Neuronal stem cell (in vitro differentiated cells): ENCODE data around the gene CBX2.

ENCODE experiments used
- DNase-seq: peaks from one replicate; pipeline ENCODE4 v3.0.0-alpha.2; 2013; ENCODE audit warnings: low spot score
- H2AFZ ChIP-seq: one replicate; pipeline ENCODE4 v1.6.1; 2013; ENCODE audit warnings: mild to moderate bottlenecking, low read length, inconsistent platforms
- H2AK5ac ChIP-seq: 2 replicates; pipeline ENCODE4 v1.6.1; 2013; ENCODE audit warnings: low read depth, mild to moderate bottlenecking, inconsistent platforms, low read length, moderate library complexity, mixed read lengths
- H2BK120ac ChIP-seq: 2 replicates; pipeline ENCODE4 v1.6.1; 2013; ENCODE audit warnings: low read depth, mild to moderate bottlenecking, inconsistent platforms, low read length, moderate library complexity, mixed read lengths
- H2BK12ac ChIP-seq: one replicate; pipeline ENCODE4 v1.6.1; 2013; ENCODE audit warnings: low read length, inconsistent platforms
- H2BK15ac ChIP-seq: 2 replicates; pipeline ENCODE4 v1.6.1; 2013; ENCODE audit warnings: mild to moderate bottlenecking, low read length, inconsistent platforms, mixed read lengths
- H2BK5ac ChIP-seq: one replicate; pipeline ENCODE4 v1.6.1; 2013; ENCODE audit warnings: inconsistent platforms, mild to moderate bottlenecking, low read length, moderate library complexity
- H3K14ac ChIP-seq: one replicate; pipeline ENCODE4 v1.6.1; 2013; ENCODE audit warnings: low read length, inconsistent platforms
- H3K18ac ChIP-seq: 2 replicates; pipeline ENCODE4 v1.6.1; 2013; ENCODE audit warnings: low read length, inconsistent platforms
- H3K23ac ChIP-seq: 2 replicates; pipeline ENCODE4 v1.6.1; 2013; ENCODE audit warnings: low read depth, mild to moderate bottlenecking, mixed read lengths, low read length, inconsistent platforms; ENCODE audit not compliant: poor library complexity
- H3K27ac ChIP-seq: replicated peaks from 3 replicates; pipeline ENCODE4 v1.5.1; 2013; ENCODE audit warnings: low read length, inconsistent platforms
- H3K27me3 ChIP-seq, 3 experiments: 2 replicates each; pipeline ENCODE4 v1.6.1; 2013; ENCODE audit warnings: low read length in 3 of 3, mild to moderate bottlenecking in 2 of 3, inconsistent platforms in 1 of 3, low read depth in 1 of 3, mixed read lengths in 1 of 3, moderate library complexity in 1 of 3; ENCODE audit not compliant: control insufficient read depth in 3 of 3, insufficient read depth in 3 of 3
- H3K36me3 ChIP-seq, 2 donors: replicated peaks in 1 of 2; 2 replicates each; pipeline ENCODE4 v1.6.1; 2013; ENCODE audit warnings: low read length in 2 of 2; ENCODE audit not compliant: control insufficient read depth in 2 of 2, insufficient read depth in 2 of 2
- H3K4ac ChIP-seq: 2 replicates; pipeline ENCODE4 v1.6.1; 2013; ENCODE audit warnings: inconsistent platforms, mild to moderate bottlenecking, low read length, moderate library complexity
- H3K4me1 ChIP-seq, 2 donors: 1 replicate in 1 of 2; 2 replicates in 1 of 2; pipeline ENCODE4 v1.6.1; 2013; ENCODE audit warnings: low read length in 2 of 2, low read depth in 1 of 2; ENCODE audit not compliant: control insufficient read depth in 2 of 2, insufficient read depth in 1 of 2
- H3K4me2 ChIP-seq: one replicate; pipeline ENCODE4 v1.6.1; 2013; ENCODE audit warnings: mild to moderate bottlenecking, low read length, inconsistent platforms; ENCODE audit not compliant: insufficient read depth, poor library complexity, severe bottlenecking
- H3K4me3 ChIP-seq, 2 donors: 2 replicates each; pipeline ENCODE4 v1.5.1; 2013; ENCODE audit warnings: low read length in 2 of 2, mild to moderate bottlenecking in 2 of 2, inconsistent platforms in 1 of 2, moderate library complexity in 1 of 2
- H3K79me1 ChIP-seq: one replicate; pipeline ENCODE4 v1.6.1; 2013; ENCODE audit warnings: low read depth, mild to moderate bottlenecking, inconsistent platforms, low read length, moderate library complexity
- H3K9ac ChIP-seq: one replicate; pipeline ENCODE4 v1.6.1; 2013; ENCODE audit warnings: mild to moderate bottlenecking, low read depth, low read length, inconsistent platforms; ENCODE audit not compliant: poor library complexity
- H3K9me3 ChIP-seq, 2 donors: replicated peaks in 1 of 2; 2 replicates each; pipeline versions ENCODE3 to v1.6.1; 2013; ENCODE audit warnings: low read length in 2 of 2, mild to moderate bottlenecking in 2 of 2, inconsistent platforms in 1 of 2, low read depth in 1 of 2, mixed read lengths in 1 of 2, moderate library complexity in 1 of 2; ENCODE audit not compliant: control insufficient read depth in 2 of 2, insufficient read depth in 1 of 2
- H4K8ac ChIP-seq: one replicate; pipeline ENCODE4 v1.6.1; 2013; ENCODE audit warnings: low read depth, mild to moderate bottlenecking, inconsistent platforms, low read length, moderate library complexity
- H4K91ac ChIP-seq: one replicate; pipeline ENCODE4 v1.6.1; 2013; ENCODE audit warnings: low read length, low read depth, mild to moderate bottlenecking, inconsistent platforms; ENCODE audit not compliant: poor library complexity
- WGBS, 2 donors: extraction: QIAGEN DNeasy Blood & Tissue Kit; methylation state at CpG; one replicate each; pipeline ENCODE4 v1.1.7; 2013; ENCODE audit warnings: missing lambda C conversion rate in 2 of 2, mixed read lengths in 1 of 2; ENCODE audit not compliant: insufficient read length in 2 of 2, insufficient replicate concordance in 1 of 2; ENCODE audit errors: extremely low coverage in 2 of 2; 5-methylcytosine and 5-hydroxymethylcytosine counted together

The CBX2 gene

DNA sequence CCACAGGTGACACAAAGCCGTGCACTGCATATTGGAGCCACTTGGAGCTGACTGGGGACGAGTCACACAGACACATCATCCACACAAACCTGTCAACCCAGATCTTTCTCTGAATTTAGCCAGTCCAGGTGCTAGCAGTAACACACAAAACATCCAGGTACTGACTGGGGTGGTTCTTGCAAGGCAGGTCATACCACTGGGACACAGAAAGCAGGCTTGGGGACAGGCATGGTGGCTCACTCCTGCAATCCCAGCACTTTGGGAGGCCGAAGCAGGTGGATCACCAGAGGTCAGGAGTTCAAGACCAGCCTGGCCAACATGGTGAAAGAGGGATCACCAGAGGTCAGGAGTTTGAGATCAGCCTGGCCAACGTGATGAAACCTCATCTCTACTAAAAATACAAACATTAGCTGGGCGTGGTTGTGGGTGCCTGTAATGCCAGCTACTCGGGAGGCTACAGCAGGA, 32.3 kb upstream of the CBX2 start:
- Histone ChIP-seq H3K4me1 (peaks cover 26 to 53% of the 10 kb centered on the region in 2 donors), H2BK15ac (no peak overlapping the region), H2AFZ (no peak overlapping the region), H3K14ac (no peak overlapping the region), H3K9me3 (peaks cover 0 to 2% of the 10 kb centered on the region in 2 donors), H2AK5ac (no peak overlapping the region), H4K91ac (no peak overlapping the region), H3K27me3 (peaks cover 8 to 55% (median 32%) of the 10 kb centered on the region in 3 experiments), H3K36me3 (no peaks in the 10 kb centered on the region), H2BK12ac (no peak overlapping the region), H2BK120ac (no peak overlapping the region), H3K23ac (no peak overlapping the region), H4K8ac (no peak overlapping the region), H3K79me1 (no peaks in the 10 kb centered on the region), H3K4me2 (no peak overlapping the region), H3K27ac (no peak overlapping the region), H3K18ac (no peak overlapping the region), H3K4ac (no peak overlapping the region), H2BK5ac (no peak overlapping the region), H3K4me3 (no peak overlapping the region), H3K9ac (no peak overlapping the region)
- WGBS, 2 donors, result no CpG with 5 or more reads among the region's 6 CpGs
- DNase-seq, result no peak

DNA sequence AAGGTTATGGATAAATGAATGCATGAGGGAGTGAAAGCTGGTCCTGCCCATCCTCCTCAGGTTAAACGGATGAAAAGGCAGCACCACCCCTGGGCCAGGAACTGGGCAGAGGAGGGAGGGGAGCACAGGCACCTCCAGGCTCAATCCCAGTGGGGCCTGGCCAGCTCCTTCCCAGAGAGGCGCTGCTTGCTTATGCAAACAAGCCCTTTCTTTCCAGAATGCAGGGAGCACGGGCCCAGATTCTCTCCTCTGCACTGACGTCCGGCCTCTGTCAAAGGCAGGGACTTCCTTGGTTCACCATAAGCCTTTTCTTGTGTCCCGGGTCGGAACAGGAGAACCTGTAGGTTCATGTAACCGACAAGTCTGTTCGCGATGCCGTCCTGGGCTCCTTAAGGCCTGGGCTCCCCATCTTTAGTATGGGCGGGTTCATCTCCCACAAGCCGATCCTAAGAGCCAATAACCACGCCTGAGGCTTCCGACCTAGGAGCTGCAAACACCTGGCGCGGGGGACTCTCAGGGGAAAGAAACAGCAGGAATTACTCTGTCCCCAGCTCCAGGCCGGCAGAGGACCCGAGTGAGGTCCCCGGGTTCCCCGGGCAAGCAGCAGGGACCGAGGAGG, 30.9 kb upstream of the CBX2 start:
- H3K79me1 ChIP-seq, result no peaks in the 10 kb centered on the region
- no peak overlapping the region for H3K27ac ChIP-seq
- peak overlapping the region; percentile 95 for H3K18ac ChIP-seq
- peaks cover 26 to 47% of the 10 kb centered on the region in 2 donors for H3K4me1 ChIP-seq
- H3K14ac ChIP-seq, result no peak overlapping the region
- H3K36me3 ChIP-seq, result no peaks in the 10 kb centered on the region
- no peak overlapping the region for H3K4ac ChIP-seq
- H2BK12ac ChIP-seq, result peak overlapping the region; percentile 63
- peak overlapping the region; percentile 49 for H2BK15ac ChIP-seq
- peaks cover 8 to 51% (median 28%) of the 10 kb centered on the region in 3 experiments for H3K27me3 ChIP-seq
- peak overlapping the region; percentile 7 for H2AFZ ChIP-seq
- peak overlapping the region; percentile 89 for H2BK5ac ChIP-seq
- peak overlapping the region; percentile 91 for H3K4me2 ChIP-seq
- no peak overlapping the region for H4K91ac ChIP-seq
- peak overlapping the region; percentile 99 for H3K23ac ChIP-seq
- H2AK5ac ChIP-seq, result peak overlapping the region; percentile 7
- no peak overlapping the region for H4K8ac ChIP-seq
- DNase-seq, result no peak
- H2BK120ac ChIP-seq, result peak overlapping the region; percentile 79
- peaks cover 0 to 2% of the 10 kb centered on the region in 2 donors for H3K9me3 ChIP-seq
- no CpG with 5 or more reads among the region's 22 CpGs for WGBS, 2 donors
- peak overlapping the region; percentile 40 for H3K9ac ChIP-seq
- H3K4me3 ChIP-seq, result no peak overlapping the region

DNA sequence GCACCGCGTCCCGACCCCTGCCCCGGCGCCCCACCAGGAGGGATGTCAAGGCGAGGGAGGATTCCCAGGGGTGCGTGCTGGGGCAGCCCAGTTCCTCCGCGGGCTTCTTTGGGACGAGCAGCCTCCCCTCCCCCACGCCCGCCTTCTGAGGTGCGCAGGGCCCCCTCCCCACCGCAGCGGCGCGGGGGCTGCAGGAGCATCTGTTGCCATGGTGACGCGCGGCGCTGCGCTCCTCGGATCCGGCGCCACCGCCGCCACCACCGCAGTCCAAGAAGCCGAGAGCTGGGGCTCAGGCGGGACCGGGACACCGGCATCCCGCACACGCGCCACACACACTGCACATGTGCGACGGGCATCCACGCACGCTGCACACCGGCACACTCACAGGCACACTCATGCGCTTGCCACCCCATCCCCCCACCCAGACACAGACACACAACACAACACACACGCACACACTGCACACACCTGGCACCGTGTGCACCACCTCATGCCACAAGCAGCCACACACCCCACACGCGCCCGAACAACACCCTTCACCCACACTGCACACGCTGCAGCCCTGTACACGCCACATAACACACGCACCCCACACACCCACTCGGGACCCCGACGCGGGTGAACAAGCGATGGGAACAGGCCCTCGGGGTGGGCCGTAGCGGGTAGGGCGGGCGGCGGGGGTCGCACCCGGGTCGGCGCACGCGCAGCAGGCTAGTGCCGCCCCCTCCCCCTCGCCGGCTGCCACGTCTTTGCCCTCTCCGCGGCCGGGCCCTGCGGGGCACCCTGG, 30.2 kb upstream of the CBX2 start:
- Histone ChIP-seq H3K4me1 (peaks cover 20 to 40% of the 10 kb centered on the region in 2 donors), H2BK5ac (peak overlapping the region; percentile 89), H2AK5ac (peak overlapping the region; percentile 52), H2BK12ac (peak overlapping the region; percentile 90), H3K79me1 (no peaks in the 10 kb centered on the region), H4K8ac (peak overlapping the region; percentile 43), H3K14ac (peak overlapping the region; percentile 100), H3K27ac (no peak overlapping the region), H3K9me3 (peaks cover 0 to 2% of the 10 kb centered on the region in 2 donors), H3K27me3 (peaks cover 8 to 51% (median 26%) of the 10 kb centered on the region in 3 experiments), H3K4me2 (peak overlapping the region; percentile 91), H2BK15ac (peak overlapping the region; percentile 89), H3K23ac (peak overlapping the region; percentile 99), H3K9ac (peak overlapping the region; percentile 88), H2BK120ac (peak overlapping the region; percentile 87), H2AFZ (peak overlapping the region; percentile 77), H3K18ac (peak overlapping the region; percentile 95), H3K4me3 (peak overlapping the region; percentile 34 to 77), H3K4ac (no peak overlapping the region), H3K36me3 (no peaks in the 10 kb centered on the region), H4K91ac (peak overlapping the region; percentile 38)
- WGBS, 2 donors, result no CpG with 5 or more reads among the region's 74 CpGs
- DNase-seq, result no peak
